GM19238 (cell line): ENCODE measurements around the gene ZMIZ1.
"Not testable (repeated sequence)": the region's sequence is repeated elsewhere in the genome, so short reads cannot be mapped to it uniquely, and the experiment has no call there.

Experiments
- DNase-seq: peaks from one replicate; pipeline ENCODE4 v3.0.0; 2011; ENCODE audit warnings: low spot score; ENCODE audit not compliant: insufficient read length

The ZMIZ1 gene

DNA sequence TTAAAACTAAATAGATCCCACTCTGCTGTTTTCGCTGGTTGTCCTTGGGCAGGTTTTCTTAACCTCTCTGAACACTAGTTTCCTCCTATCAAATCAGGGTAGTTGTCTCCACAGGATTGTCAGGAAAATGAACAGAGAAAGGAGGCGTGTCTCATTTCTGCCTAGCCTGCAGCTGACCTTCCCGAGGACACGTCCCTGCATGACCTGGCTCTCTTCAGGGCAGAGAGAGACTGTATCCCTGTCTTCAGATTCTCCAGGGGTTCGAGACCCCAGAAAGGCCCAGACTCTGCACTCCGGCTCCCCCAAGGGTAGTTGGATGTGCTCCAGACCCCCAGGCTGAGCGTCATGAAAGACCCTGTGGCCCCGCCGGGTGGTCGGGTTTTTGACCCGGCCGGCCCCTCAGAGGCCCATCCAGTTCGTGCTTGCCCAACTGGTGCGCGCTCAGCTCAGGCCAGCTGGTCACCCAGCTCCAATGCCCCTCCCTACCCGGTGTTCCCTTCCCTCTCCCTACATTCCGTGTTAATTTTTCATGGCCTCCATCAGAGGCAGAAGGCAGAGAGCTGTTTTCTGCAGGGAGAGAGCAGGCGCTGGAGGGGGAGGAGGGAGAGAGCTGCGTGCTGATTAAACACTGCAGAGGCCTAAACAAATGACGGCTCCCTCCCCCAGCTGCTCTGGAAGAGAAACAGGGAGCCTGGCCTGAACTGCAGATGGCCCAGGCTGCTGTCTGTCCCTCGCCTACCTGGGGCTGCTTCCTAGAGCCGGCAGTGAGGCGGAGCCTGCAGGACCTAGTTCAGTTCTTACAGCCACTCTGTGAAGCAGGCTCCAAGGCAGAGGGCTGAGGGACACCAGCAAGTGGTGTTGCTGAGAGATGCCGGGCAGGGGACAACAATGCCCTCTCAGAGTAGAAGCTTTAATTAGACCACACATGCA lies 192.3 kb downstream of the ZMIZ1 start:
- DNase-seq, result no peak

DNA sequence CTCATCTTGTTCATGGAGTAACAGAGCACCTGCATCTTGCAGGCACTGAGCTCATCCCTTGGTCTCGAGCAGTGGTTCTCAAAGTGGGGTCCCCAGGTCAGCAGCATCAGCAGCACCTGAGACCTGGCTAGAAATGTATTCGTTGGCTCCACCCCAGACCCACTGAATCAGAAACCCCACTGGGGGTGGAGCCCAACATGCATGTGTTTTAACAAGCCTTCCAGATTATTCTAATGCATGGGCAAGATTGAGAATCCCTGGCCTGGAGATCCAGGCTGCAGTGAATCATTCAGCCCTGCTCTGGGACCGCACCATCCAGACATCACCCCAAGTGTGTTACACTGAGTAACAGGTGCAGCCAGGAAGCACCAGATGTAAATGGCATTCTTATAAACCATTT lies 193.4 kb downstream of the ZMIZ1 start:
- no peak for DNase-seq

DNA sequence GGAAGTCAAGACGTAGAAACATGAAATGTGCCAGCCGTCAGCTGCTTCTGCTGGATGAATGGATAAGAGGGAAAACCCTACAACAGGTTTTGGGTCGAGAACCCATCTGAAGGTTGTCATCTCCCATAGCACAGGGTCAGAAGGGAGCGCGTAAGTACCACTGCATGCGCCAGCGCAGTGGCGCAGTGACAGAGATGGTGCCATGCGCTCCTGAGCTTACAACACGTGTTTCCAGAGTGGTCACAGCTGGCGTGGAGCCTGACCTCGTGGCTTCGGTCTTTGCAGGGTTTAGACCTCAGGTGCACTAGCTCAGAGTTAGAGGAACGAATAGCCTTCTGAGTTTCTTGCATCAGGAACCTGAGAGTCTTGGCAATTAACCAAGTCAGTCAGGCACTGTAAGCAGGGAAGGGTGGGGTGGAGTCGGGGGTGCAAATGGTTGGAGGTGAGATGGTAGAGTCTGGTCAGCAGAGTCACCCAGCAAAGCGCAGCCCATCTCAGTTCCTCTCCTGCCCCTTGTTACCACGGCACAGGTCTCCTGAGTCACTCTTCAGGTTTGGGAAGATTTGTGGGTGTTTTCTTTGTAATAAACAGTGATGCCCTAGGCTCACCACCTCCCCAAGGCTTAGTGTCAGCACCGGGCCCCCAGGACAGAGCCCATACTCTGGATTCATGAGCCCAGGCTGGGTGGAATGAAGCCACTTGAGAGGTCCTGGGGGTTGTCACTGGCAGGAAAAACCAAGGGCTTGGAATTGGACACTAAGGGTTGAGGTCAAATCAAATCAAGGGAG lies 194.4 kb downstream of the ZMIZ1 start:
- DNase-seq, result no peak

DNA sequence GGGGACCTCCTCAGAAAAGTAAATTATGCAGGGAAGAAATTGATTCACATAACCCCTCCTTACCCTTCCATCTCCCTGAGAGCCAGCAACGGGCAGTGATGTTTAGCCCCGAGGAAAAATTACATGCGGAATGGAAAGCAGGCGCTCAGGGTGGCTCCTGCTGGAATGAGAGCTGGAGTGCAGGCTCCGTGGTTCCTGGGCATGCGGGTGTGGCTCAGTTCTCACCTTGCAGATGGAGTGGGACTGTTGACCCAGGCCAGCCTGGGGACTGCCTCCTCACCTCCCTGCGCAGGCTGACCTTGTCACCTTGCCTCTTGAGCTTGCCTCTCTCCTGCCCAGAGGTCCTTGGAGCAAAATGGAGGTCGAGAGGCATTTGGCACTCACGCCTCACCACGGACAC lies 195.2 kb downstream of the ZMIZ1 start:
- no peak for DNase-seq

DNA sequence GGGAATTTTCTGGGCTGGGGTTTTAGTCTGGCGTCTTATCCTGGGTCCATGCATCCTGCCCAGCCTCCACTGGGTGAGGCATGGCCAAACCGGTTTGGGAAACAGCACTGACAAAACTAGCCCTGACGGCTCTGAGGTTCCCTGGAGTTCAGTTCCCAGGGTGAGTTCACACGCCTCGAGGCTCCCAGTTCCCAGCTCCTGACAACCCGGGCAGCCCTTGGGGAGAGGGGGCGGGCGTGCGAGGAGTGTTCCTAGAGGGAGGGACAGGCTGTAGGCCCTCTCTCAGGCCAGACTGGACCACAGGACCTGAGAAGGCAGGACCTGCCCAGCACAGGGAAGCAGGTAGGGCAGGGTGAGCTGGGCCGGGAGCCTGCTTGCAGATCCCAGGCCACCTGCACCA lies 196.2 kb downstream of the ZMIZ1 start:
- no peak for DNase-seq

DNA sequence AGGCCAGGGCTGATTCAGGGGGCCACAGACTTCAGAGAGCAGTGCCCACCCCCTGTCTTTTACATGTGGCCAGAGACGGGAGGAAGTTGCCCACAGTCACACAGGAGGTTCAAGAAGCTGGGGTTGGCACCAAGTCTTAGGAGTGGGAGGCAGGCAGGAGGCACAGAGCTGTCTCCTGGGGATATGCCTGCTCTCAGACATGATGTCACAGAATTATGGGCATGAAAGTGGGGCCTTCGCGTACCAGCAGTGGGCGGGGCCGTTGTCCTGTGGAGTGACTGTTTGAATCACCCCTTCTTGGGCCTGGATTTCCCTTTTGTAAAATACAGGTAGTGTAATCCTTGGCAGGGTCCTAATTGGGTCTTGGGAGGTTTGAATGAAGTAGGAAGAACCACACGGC lies 197.3 kb downstream of the ZMIZ1 start:
- no peak for DNase-seq

DNA sequence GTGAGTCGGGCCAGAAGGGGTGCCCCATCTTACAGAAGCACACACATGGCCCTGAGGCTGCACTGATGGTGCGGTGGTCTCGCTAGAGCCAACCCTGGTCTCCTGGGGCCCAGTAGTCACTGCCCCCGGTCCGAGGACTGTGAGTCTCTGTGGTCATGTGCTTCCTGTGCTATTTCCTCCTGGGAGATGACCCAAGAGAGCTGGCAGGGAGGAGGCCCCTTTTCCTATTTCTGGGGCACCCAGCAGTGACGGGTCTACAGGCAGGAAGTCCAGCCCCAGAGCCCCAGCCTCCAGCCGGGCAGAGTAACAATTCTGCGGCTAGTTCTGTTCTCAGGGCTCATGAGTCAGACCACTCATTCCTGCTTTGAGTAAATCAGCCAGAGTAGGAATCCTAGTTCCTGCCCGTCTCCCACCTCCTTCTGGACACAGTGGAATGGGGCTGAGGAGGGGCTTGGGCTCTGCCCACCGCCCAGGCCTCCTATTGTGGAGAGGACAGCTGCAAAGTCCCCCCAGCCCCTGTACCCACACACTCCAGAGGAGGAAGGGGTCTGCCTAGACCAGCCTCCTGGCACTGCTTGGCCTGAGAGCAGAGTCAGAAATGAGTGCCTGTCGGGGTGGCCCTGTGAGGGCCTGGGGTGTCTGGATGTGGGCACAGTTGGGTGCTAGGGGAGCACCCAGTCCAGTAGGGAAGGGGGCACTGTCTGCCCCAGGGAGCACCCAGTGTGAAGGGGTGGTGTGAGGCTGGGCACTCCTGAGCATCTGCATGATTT lies 198.0 kb downstream of the ZMIZ1 start:
- DNase-seq, result peak; percentile 78

DNA sequence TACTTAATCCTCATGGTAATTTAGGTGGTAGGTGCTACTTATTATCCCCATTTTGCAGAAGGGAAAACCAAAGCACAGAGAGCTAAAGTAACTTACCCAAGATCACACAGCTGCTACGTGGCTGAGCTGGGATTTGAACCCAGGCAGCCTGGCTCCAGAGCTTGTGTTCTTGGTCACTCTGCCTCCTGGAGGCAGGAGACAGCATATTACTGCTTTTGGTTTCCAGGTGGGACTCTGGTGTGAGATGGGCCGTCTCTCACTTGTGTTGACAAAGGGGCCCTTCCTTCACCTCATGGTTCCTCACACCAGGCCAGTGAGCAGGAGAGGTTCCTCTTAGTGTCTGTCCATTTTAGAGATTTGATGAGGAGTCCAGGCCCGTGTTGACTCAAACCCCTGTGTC lies 198.7 kb downstream of the ZMIZ1 start:
- DNase-seq, result no peak

DNA sequence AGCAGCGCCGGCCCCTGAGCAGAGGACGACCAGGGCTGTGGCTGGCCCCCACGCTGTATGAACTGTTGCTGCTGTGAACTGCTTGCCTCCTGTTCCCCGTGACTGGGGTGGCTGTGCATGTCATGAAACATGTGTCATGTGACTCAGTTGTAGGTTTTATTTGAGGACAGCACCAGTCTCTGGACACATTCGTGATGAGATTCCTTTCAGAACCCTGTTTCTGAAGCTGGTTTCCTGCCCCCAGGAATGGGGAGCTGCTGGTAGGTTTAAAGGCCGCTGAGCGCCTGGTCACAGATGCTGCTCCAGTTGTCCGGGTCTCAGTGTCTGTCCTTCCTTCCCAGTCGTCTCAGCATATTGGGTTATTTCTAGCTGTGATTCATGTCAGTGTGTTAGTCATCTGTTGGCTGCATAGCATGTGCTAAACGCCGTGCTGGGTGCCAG lies 199.4 kb downstream of the ZMIZ1 start:
- no peak for DNase-seq

DNA sequence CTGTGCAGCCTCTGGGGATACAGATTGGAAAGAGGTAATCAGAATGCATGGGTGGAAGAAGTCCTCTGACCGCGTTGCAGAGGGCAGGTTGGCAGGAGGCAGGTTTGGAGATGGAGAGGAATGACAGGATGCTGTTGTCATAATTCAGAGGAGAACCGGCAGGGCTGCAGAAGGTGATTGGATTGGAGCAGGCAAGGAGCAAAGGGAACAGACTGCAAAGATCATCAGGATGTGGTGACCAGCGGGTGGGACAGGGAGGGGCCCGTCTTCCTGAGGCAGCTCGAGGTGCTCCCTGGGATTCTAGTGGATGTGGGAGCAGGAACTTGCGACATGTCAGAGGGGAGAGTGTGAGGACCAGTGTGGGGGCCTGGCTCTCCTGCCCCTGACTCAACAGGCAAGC lies 200.0 kb downstream of the ZMIZ1 start:
- DNase-seq, result no peak

DNA sequence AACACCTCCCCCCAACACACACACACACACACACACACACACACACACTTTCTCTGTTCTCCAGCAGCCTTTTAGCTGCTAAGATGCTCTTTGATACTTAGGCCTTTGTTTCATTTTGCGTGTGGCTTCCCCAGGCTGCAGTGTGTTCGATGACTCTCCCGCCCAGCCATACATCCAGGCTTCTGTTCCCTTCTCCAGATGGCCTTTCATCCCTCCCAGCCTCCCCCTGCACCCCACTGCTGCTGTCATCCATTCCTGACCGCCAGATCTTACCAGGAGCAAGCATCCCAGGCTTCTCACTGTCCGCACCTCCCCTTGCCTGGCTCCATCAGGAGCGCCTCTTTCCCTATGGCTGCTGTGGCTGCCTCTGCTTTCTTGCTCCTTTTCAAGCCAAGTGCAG lies 200.7 kb downstream of the ZMIZ1 start:
- no peak for DNase-seq

DNA sequence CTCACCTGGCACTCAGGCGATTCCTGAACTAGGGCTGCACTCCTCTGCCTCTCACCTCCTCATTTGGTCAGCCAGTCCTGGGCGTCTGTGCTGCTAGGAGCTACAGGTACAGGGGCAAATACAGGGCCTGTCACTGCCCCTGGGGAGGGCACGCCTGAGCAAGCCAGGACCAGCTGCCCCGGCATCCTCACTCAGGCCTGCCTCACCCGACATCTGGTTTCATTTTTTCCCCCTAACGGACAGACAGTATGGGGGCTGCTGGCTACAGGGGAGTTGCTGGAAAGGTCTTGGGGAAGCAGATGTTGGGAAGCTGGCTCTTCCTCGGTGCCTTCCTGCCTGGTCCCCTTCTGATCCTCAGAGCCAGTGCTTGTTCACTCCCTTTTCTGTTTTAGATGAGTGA lies 201.2 kb downstream of the ZMIZ1 start:
- DNase-seq, result no peak

DNA sequence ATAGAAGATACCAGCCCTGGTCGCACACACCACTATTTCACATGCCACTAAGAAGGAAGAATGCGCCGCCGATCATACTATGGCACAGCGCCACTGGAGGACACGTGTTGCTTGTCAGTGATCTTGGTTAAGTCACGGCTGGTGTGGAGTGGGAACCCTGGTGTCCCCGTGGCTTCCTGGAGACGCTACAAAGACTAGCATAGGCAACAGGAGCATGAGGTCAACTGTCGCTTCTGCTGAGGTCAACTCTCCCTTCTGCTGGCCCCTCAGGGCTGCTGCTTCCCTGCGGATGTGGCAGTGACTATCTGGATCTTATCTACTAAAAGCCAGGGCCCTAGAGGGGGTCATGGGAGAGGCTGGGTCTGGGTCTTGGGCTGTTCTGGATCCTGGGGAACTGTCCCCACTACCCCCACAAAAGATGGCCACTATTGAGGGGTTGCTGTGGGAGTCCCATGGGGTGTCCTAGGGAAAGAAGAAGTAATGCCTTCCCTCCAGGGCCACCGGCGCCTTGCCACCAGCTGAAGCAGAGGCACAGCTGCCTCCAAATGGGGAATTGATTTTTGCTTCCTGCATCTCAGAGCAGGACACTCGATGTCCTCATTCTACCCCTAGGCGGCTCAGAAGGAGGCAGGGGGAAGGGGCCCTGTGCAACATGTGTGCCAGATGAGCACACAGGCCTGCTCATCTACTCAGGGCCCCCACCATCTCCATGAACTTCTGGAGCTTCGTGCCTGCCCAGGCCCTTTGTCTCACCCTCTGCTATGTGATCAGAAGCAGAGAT lies 201.9 kb downstream of the ZMIZ1 start:
- no peak for DNase-seq

DNA sequence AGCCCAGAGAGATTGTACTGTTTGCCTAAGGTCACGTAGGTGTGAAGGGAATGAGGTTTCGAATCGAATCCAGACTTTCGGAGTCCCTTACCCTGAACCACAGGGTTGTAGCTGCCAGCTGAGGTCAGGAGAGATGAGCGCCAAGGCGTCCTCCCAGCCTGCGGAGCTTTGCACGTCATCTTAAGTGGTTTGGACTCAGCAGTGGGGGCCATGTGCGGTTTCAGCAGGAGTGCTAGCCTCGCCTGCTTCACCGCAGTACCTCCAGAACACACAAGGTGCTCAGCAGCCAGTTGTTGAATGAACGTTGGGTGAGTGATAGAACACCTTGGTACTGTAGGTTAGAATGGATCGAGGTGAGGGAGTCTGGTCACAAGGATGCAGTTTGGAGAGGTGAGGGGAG lies 203.6 kb downstream of the ZMIZ1 start:
- no peak for DNase-seq

DNA sequence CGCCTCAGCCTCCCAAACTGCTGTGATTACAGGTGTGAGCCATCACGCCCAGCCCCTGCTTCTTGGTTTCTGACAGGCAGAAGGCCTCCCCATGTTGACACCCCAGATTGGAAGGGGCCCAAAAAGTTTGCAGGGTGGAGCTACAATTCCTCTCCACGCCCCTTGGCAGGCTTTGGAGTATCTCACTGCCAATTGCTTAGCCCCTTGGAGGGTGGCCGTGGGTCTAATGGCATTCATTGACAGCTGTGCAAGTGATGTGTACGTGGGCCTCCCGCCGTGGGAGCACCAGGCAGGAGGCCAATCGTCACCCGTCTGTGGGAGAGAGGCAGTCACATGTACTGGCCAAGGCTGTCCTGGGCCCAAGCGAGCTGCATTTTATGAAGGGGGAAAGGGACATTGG lies 204.8 kb downstream of the ZMIZ1 start:
- DNase-seq, result no peak

DNA sequence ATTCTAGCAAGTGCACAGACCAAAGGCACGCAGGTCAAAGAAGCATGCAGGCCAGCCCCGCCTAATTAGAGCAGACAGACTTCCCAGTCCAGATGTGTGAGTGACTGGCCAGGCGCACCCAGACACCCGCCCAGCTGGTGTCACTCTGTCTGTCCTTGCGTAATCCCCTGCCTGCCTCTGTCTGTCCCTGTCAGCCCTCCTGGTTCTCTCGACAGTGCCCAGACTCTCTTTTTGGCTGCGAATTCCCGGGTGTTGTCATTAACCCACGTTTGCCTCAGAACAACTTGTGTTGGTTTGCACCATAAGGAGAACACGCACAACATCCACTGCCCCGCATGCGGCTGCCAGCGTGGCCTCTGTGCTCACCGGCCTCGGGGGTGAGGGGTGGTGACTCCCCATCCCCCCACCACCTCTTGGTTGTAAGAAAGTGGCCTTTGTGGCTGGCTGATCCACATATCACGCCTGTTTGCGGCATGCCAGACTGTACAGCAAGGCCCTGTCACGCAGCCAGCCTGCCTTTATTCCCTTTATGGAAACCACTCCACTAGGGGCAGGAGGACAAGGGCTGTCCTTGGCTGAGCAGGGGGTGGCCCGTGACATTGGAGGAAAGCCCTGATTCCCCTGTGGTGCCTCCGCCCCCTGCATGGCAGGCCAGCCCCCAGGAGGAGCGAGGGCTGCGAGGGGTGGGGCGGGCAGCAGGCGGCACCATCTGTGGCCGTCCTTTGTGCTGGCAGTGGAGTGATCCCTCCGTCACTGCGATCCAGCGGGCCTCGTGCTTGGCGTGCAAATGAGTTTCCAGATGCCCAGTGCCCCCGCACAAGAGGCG lies 205.7 kb downstream of the ZMIZ1 start:
- no peak for DNase-seq

DNA sequence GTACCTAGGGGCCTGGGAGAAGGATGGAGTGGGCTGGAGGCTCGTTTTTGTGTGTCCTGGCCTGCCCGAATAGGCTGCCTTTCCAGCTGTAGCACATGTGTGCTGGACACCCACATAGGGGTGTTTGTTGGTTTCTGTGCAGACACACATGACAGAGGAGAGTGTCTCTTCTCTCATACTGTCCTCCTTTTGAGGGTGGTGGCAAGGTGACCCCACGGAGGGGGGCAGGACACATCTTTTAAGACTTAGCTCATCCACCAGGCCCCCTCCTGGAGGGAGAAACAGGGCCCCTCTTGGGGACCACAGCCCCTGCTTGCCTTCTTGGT lies 206.3 kb downstream of the ZMIZ1 start:
- DNase-seq, result no peak

DNA sequence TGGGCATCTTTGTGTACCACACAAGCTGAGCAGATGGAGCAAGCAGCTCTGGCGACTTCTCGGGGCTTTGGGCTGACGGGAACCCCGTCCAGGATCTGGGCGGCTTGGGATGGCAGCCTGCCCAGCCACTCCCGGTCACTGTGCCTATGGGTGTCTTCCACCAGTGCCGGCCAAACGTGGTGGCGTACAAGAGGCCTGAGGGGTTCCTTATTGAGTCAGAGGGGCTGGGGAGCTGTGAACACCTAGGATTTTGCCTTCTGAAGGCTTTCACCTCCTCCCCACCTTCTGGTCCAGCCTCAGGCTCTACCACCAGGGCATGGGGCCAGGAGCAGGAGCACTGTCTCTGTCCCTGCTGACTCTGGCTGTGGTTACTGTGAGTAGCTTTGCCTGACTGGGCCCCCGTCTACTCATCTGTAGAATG lies 206.7 kb downstream of the ZMIZ1 start:
- DNase-seq, result no peak

DNA sequence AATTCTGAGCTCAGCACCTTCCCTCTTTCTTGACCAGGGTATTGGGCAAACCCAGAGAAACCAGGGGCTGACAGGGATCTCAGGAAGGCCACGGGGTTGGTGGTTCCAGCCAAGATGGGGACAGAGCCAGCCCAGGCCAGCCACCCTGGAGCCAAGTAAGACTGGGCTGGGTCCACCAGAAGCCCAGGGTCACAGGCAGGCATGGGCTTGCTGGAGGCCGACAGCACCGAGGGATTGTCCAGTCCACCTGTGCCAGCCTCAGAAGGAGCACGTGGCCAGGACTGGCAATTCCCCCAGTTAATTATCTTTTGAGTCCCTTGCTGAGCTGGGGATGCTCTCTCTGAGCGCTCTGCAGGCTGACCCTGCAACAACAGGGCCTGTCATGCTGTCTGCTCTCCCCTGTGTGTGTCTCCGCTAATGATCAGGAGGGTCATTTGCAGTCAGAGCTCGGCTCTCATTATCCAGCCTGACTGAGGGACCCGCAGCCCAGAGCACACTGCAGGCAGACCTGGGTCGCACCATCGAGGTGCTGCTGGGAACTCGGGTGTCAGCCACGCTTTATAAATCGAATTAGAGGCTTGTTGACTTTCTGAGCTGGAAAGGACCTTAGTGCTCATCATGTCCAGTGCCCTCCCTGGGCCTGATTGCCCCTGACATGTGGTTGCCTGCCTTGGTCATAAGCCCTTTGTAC lies 209.0 kb downstream of the ZMIZ1 start:
- no peak for DNase-seq

DNA sequence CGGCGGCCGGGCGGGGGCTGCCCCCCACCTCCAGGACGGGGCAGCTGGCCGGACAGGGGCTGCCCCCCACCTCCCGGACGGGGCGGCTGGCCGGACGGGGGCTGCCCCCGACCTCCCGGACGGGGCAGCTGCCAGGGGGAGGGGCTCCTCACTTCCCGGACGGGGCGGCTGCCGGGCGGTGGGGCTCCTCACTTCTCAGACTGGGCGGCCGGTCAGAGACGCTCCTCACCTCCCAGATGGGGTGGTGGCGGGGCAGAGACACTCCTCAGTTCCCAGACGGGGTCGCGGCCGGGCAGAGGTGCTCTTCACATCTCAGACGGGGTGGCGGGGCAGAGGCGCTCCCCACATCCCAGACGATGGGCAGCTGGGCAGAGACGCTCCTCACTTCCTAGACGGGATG lies 210.3 kb downstream of the ZMIZ1 start:
- not testable (repeated sequence) for DNase-seq
